GM21723 (cell line): ENCODE results near the gene NSUN4.
"Not testable (repeated sequence)": the region's sequence is repeated elsewhere in the genome, so short reads cannot be mapped to it uniquely, and the experiment has no call there.

Experiments used
- ATAC-seq: cut with Tn5 transposase; IDR thresholded peaks from one replicate; pipeline ENCODE4 v1.9.1; 2021; ENCODE audit warnings: mild to moderate bottlenecking, moderate library complexity; ENCODE audit not compliant: unreplicated experiment

NSUN4 gene

GRCh38 chr1:46364612-46365011 is 24.0 kb downstream of the NSUN4 start:
- no peak for ATAC-seq

DNA sequence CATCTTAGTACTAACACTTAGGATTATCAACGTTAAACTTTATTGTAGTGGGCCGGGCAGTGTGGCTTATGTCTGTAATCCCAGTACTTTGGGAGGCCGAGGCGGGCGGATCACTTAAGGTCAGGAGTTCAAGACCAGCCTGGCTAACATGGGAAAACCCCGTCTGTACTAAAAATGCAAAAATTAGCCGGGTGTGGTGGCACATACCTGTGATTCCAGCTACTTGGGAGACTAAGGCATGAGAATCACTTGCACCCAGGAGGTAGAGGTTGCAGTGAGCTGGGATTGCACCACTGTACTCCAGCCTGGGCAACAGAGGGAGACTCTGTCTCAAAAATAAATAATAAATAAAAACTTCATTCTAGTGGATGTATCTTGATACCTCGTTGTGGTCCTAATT is 25.2 kb downstream of the NSUN4 start:
- not testable (repeated sequence) for ATAC-seq

GRCh38 chr1:46367072-46367471 is 26.5 kb downstream of the NSUN4 start:
- no peak for ATAC-seq

- not testable (repeated sequence) for ATAC-seq
Measured at GRCh38 chr1:46367701-46368100, 27.1 kb downstream of the NSUN4 start.

GRCh38 chr1:46368791-46369190 is 28.2 kb downstream of the NSUN4 start:
- no peak for ATAC-seq

- ATAC-seq, result no peak
Measured at GRCh38 chr1:46369542-46370213, 29.1 kb downstream of the NSUN4 start.

GRCh38 chr1:46370214-46370633 is 29.6 kb downstream of the NSUN4 start:
- no peak for ATAC-seq

- no peak for ATAC-seq
Measured at GRCh38 chr1:46372431-46372830, 31.8 kb downstream of the NSUN4 start.

DNA sequence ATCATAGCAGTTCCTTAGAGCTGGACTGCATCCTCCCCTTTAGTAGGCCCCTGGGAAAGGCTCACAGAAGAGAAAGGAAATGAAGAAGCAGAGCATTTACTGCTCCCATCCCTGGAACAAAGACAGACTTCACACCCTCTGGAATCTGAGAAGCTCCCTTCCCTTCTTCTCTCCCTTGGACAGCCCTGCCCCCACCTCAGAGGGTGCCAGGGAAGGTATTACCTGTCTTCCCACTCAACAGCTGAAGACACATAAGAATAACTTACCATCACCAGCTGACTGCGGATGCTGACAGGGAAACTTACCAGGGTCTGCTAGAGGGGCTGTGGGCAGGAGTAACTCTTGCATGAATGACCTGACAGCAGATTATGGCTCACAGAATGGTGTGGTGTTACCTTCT is 39.4 kb downstream of the NSUN4 start:
- ATAC-seq, result no peak

GRCh38 chr1:46380508-46380907 is 39.9 kb downstream of the NSUN4 start:
- no peak for ATAC-seq

- ATAC-seq, result no peak
Measured at GRCh38 chr1:46393510-46393909, 52.9 kb downstream of the NSUN4 start.

- ATAC-seq, result no peak
Measured at GRCh38 chr1:46394108-46394871, 53.7 kb downstream of the NSUN4 start, which contains the start of gene FAAH. Gene FAAH, plus strand, starts transcription at chr1:46394317. Its CDS starts 32 bp downstream, at chr1:46394349.

DNA sequence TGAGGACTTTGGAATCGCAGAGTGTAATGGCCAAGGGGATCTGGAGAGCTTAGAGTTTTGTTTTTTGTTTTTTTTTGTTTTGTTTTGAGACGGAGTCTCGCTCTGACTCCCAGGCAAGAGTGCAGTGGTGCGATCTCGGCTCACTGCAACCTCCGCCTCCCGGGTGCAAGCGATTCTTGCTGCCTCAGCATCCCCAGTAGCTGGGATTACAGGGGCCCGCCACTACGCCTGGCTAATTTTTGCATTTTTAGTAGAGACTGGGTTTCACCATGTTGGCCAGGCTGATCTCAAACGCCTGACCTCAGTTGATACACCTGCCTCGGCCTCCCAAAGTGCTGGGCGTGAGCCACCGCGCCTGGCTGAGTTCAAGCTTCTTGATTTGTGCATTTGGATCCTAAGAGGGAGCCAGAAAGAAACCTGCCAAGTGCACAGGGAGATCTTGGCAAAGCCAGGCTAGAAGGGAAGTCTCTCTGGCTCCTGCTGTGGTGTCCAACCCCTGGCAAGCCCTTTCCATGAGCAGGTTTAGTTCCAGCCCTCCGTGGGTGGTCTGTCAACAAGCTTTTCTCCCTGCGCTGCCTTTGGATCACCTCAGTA is 54.4 kb downstream of the NSUN4 start:
- ATAC-seq, result no peak

- ATAC-seq, result no peak
Measured at GRCh38 chr1:46396441-46397398, 56.1 kb downstream of the NSUN4 start.

GRCh38 chr1:46399307-46399706 is 58.7 kb downstream of the NSUN4 start:
- ATAC-seq, result no peak

DNA sequence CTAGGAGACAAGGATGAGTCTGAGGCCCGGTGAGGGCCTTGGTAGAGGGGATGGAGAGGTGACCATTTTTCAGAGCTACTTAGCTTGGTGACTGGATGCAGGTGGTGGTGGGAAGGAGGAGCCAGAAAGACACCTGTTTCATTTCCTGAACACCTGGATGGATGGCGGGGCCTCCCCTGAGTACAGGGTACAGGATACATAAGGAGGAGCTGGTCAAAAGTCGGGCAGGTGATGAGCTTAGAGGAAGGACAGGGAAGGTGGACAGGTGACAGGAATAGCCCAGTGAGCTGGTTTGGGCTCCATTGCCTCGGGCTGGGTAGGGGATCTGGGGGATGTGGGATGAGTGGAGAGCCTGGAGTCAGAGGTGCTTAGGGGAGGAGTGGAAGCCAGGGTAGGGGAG is 59.8 kb downstream of the NSUN4 start:
- no peak for ATAC-seq

DNA sequence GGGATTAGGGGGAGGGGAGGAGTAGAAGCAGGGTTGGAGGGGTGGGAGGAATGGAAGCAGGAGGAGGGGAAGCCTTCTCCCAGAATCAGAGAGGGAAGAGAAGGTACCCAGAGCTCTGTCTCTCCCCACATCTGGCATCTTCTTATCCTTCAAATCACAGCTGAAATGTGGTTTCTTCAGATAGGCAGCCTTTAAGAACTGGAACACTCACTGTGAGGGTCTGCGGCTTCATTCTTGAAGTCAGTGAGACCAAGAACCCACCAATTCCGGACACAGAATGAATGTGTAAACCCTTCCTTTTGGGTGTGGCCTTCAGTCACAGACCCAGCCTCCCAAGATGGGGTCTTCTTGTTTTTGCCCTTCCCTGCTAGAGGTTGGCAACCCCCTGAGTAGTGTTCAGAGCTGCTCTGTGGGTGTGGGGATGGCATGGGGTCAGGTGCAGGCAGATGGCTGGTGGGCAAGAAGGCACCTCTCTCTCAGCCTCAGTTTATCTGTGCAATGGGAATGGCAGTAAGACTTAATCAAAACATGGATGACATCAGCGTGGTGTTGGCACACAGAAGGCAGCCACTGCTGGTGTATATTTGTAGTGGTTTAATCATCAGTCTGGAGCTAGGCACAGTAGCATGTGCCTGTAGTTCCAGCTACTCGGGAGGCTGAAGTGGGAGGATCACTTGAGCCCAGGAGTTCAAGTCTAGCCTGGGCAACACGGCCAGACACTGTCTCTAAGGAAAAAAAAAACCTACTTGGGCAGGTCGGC is 60.7 kb downstream of the NSUN4 start:
- ATAC-seq, result no peak

- ATAC-seq, result no peak
Measured at GRCh38 chr1:46401964-46402626, 61.5 kb downstream of the NSUN4 start.

- ATAC-seq, result no peak
Measured at GRCh38 chr1:46403916-46404315, 63.3 kb downstream of the NSUN4 start.
